D341Med (cell line): ENCODE measurements around the gene ZIC4.

Experiments
- DNase-seq: peaks from one replicate; pipeline ENCODE4 v3.0.0; 2012; ENCODE audit warnings: low spot score

ZIC4 gene

GRCh38 chr3:147404800-147405230, 1.5 kb downstream of the ZIC4 start:
- DNase-seq = peak; percentile 15

- no peak for DNase-seq
These were observed 2.1 kb downstream of the ZIC4 start for GRCh38 chr3:147404000-147404799.

- DNase-seq = peak; percentile 5
These were observed 2.8 kb downstream of the ZIC4 start for GRCh38 chr3:147403511-147403910.

- no peak for DNase-seq
These were observed 4.2 kb downstream of the ZIC4 start for GRCh38 chr3:147402159-147402558.

- no peak for DNase-seq
These were observed 4.9 kb downstream of the ZIC4 start for GRCh38 chr3:147401421-147401820.

GRCh38 chr3:147400999-147401398, 5.3 kb downstream of the ZIC4 start:
- no peak for DNase-seq

GRCh38 chr3:147400111-147400510, 6.2 kb downstream of the ZIC4 start:
- no peak for DNase-seq

- peak; percentile 9 for DNase-seq
These were observed 7.4 kb downstream of the ZIC4 start for GRCh38 chr3:147398813-147399534.

- peak; percentile 10 for DNase-seq
These were observed 8.2 kb downstream of the ZIC4 start for GRCh38 chr3:147397875-147398812.

- peak; percentile 18 for DNase-seq
These were observed 9.0 kb downstream of the ZIC4 start for GRCh38 chr3:147397155-147397874.

- peak; percentile 17 for DNase-seq
These were observed 9.7 kb downstream of the ZIC4 start for GRCh38 chr3:147396712-147397046.

- DNase-seq = no peak
These were observed 10.2 kb downstream of the ZIC4 start for GRCh38 chr3:147395899-147396711.

- no peak for DNase-seq
These were observed 11.5 kb downstream of the ZIC4 start for GRCh38 chr3:147394884-147395225.

- DNase-seq = no peak
These were observed 12.1 kb downstream of the ZIC4 start for GRCh38 chr3:147393943-147394883.

GRCh38 chr3:147393261-147393942, 12.9 kb downstream of the ZIC4 start:
- DNase-seq = no peak

GRCh38 chr3:147392625-147392946, 13.8 kb downstream of the ZIC4 start:
- no peak for DNase-seq

GRCh38 chr3:147391781-147392624, 14.3 kb downstream of the ZIC4 start:
- peak; percentile 66 for DNase-seq
